ENCODE data around the gene PKHD1. TPM values are rescaled to one million over a fixed set of nuclear protein-coding genes. Genes with fewer than 3 reads are reported as not detected.

The PKHD1 gene
- total RNA-seq, 2 donors from 2014 or later, result 0.14 TPM; not detected in 1

GRCh38 chr6:51913265-51913664 is 174.1 kb downstream of the PKHD1 start:
- H3K27me3 ChIP-seq (replicated peaks; ENCODE audit: insufficient read depth), result no peaks in the 10 kb centered on the region
- no peak overlapping the region for H3K27ac ChIP-seq
- H3K36me3 ChIP-seq, result no peaks in the 10 kb centered on the region
- H3K4me3 ChIP-seq, result no peak overlapping the region
- DNase-seq (ENCODE audit: low spot score) (no peak), ATAC-seq (ENCODE audit: insufficient number of reproducible peaks, low FRiP score, low read depth) (no peak)
- no peak for TF ChIP-seq CTCF (IDR thresholded peaks at IDR 0.05)
- no peaks in the 10 kb centered on the region for H3K9me3 ChIP-seq
- no peaks in the 10 kb centered on the region for H3K4me1 ChIP-seq (ENCODE audit: control insufficient read depth in 1 of 2, low read depth in 2 of 2)

- no peak for TF ChIP-seq CTCF (IDR thresholded peaks at IDR 0.05)
- Histone ChIP-seq H3K27me3 (replicated peaks; ENCODE audit: insufficient read depth) (no peaks in the 10 kb centered on the region), H3K4me3 (no peak overlapping the region), H3K27ac (no peak overlapping the region), H3K36me3 (no peaks in the 10 kb centered on the region), H3K9me3 (no peaks in the 10 kb centered on the region), H3K4me1 (ENCODE audit: control insufficient read depth in 1 of 2, low read depth in 2 of 2) (no peaks in the 10 kb centered on the region)
- ATAC-seq (ENCODE audit: insufficient number of reproducible peaks, low FRiP score, low read depth), result no peak
- DNase-seq (ENCODE audit: low spot score), result no peak
Measured at GRCh38 chr6:51910851-51911250, 176.6 kb downstream of the PKHD1 start.

- no peaks in the 10 kb centered on the region for H3K36me3 ChIP-seq
- TF ChIP-seq CTCF (IDR thresholded peaks at IDR 0.05), result no peak
- no peak for ATAC-seq (ENCODE audit: insufficient number of reproducible peaks, low FRiP score, low read depth)
Measured at GRCh38 chr6:51908243-51908642, 179.2 kb downstream of the PKHD1 start.

GRCh38 chr6:51901766-51902764 is 185.3 kb downstream of the PKHD1 start:
- H3K27me3 ChIP-seq (replicated peaks; ENCODE audit: insufficient read depth), result no peaks in the 10 kb centered on the region
- DNase-seq (ENCODE audit: low spot score) (no peak), ATAC-seq (ENCODE audit: insufficient number of reproducible peaks, low FRiP score, low read depth) (no peak)
- no peak overlapping the region for H3K4me3 ChIP-seq
- no peaks in the 10 kb centered on the region for H3K4me1 ChIP-seq (ENCODE audit: control insufficient read depth in 1 of 2, low read depth in 2 of 2)
- no peaks in the 10 kb centered on the region for H3K36me3 ChIP-seq
- H3K27ac ChIP-seq, result no peak overlapping the region
- H3K9me3 ChIP-seq, result no peaks in the 10 kb centered on the region
- TF ChIP-seq CTCF (IDR thresholded peaks at IDR 0.05), result no peak

More at GRCh38 chr6:51908243-51908642, 179.2 kb downstream of the PKHD1 start:
- Histone ChIP-seq H3K4me1 (ENCODE audit: control insufficient read depth in 1 of 2, low read depth in 2 of 2) (no peaks in the 10 kb centered on the region), H3K4me3 (no peak overlapping the region), H3K27me3 (replicated peaks; ENCODE audit: insufficient read depth) (no peaks in the 10 kb centered on the region), H3K27ac (no peak overlapping the region), H3K9me3 (no peaks in the 10 kb centered on the region)
- DNase-seq (ENCODE audit: low spot score), result no peak

- TF ChIP-seq CTCF (IDR thresholded peaks at IDR 0.05), result no peak
- ATAC-seq (ENCODE audit: insufficient number of reproducible peaks, low FRiP score, low read depth) (no peak), DNase-seq (ENCODE audit: low spot score) (no peak)
- Histone ChIP-seq H3K27me3 (replicated peaks; ENCODE audit: insufficient read depth) (no peaks in the 10 kb centered on the region), H3K36me3 (no peaks in the 10 kb centered on the region), H3K4me1 (ENCODE audit: control insufficient read depth in 1 of 2, low read depth in 2 of 2) (no peaks in the 10 kb centered on the region), H3K27ac (no peak overlapping the region), H3K9me3 (no peaks in the 10 kb centered on the region), H3K4me3 (no peak overlapping the region)
Measured at GRCh38 chr6:51893366-51893765, 194.0 kb downstream of the PKHD1 start.

Data from thoracic aorta (tissue), 2 donors.